HUES64 (cell line): ENCODE results near the gene SARDH.

Experiments used
- H3K27ac ChIP-seq: 2 replicates; pipeline ENCODE4 v1.7.0; 2013; ENCODE audit warnings: low read depth, low read length, inconsistent platforms
- H3K27me3 ChIP-seq: 2 replicates; pipeline ENCODE4 v1.6.1; 2013; ENCODE audit warnings: mild to moderate bottlenecking, low read length; ENCODE audit not compliant: insufficient read depth
- H3K36me3 ChIP-seq: 2 replicates; pipeline ENCODE4 v1.6.1; 2013; ENCODE audit warnings: mild to moderate bottlenecking, low read length; ENCODE audit not compliant: insufficient read depth
- H3K4me1 ChIP-seq: 2 replicates; pipeline ENCODE4 v1.6.1; 2013; ENCODE audit warnings: mild to moderate bottlenecking, low read length, moderate library complexity; ENCODE audit not compliant: insufficient read depth
- H3K4me3 ChIP-seq: 2 replicates; pipeline ENCODE4 v1.5.1; 2013; ENCODE audit warnings: mild to moderate bottlenecking, low read length, moderate library complexity
- H3K9ac ChIP-seq: 2 replicates; pipeline ENCODE4 v1.6.1; 2013; ENCODE audit warnings: mild to moderate bottlenecking, low read depth, low read length
- H3K9me3 ChIP-seq: 2 replicates; pipeline ENCODE4 v1.6.1; 2013; ENCODE audit warnings: low read depth, low read length; ENCODE audit not compliant: insufficient read depth
- WGBS: fragments of 150-250, 120-280 bp; methylation state at CpG from one replicate; pipeline ENCODE4 v1.1.7; 2013; ENCODE audit warnings: missing lambda C conversion rate; 5-methylcytosine and 5-hydroxymethylcytosine counted together

Gene SARDH

GRCh38 chr9:133738640-133739225 is 581 bp upstream of the SARDH start:
- WGBS: 84% methylated on average over 13 of the region's 13 CpGs
- H3K4me3 ChIP-seq: peak overlapping the region; percentile 46
- H3K36me3 ChIP-seq: no peaks in the 10 kb centered on the region
- H3K9me3 ChIP-seq: no peaks in the 10 kb centered on the region
- H3K9ac ChIP-seq: peak overlapping the region; percentile 29; the same call in 1 of the 2 replicates
- H3K27ac ChIP-seq: no peak overlapping the region; the same call in 1 of the 2 replicates
- H3K27me3 ChIP-seq: no peaks in the 10 kb centered on the region
- peaks cover 20% of the 10 kb centered on the region for H3K4me1 ChIP-seq

- Histone ChIP-seq H3K9ac (peak overlapping the region; percentile 44; the same call in 1 of the 2 replicates), H3K4me3 (peak overlapping the region; percentile 46), H3K36me3 (no peaks in the 10 kb centered on the region), H3K9me3 (no peaks in the 10 kb centered on the region), H3K27me3 (no peaks in the 10 kb centered on the region), H3K27ac (no peak overlapping the region), H3K4me1 (peaks cover 20% of the 10 kb centered on the region)
- WGBS: 84% methylated on average over 15 of the region's 15 CpGs
These were observed 930 bp downstream of the SARDH start for GRCh38 chr9:133737071-133737773.

GRCh38 chr9:133735931-133736330 is 2.2 kb downstream of the SARDH start:
- H3K9ac ChIP-seq: no peak overlapping the region
- 88% methylated on average over 7 of the region's 8 CpGs for WGBS
- no peaks in the 10 kb centered on the region for H3K9me3 ChIP-seq
- no peak overlapping the region for H3K27ac ChIP-seq
- H3K36me3 ChIP-seq: no peaks in the 10 kb centered on the region
- no peaks in the 10 kb centered on the region for H3K27me3 ChIP-seq
- no peak overlapping the region for H3K4me3 ChIP-seq
- H3K4me1 ChIP-seq: peaks cover 20% of the 10 kb centered on the region

- WGBS: 22% methylated on average over 10 of the region's 10 CpGs
- H3K36me3 ChIP-seq: no peaks in the 10 kb centered on the region
- H3K4me1 ChIP-seq: peaks cover 20% of the 10 kb centered on the region
- peak overlapping the region; percentile 1; the same call in 1 of the 2 replicates for H3K27ac ChIP-seq
- peak overlapping the region; percentile 32; the same call in 1 of the 2 replicates for H3K9ac ChIP-seq
- H3K4me3 ChIP-seq: no peak overlapping the region
- no peaks in the 10 kb centered on the region for H3K9me3 ChIP-seq
- H3K27me3 ChIP-seq: no peaks in the 10 kb centered on the region
These were observed 2.8 kb downstream of the SARDH start for GRCh38 chr9:133735415-133735775.

GRCh38 chr9:133734590-133735414 is 3.4 kb downstream of the SARDH start:
- H3K4me1 ChIP-seq: peaks cover 20% of the 10 kb centered on the region
- peak overlapping the region; percentile 1; the same call in 1 of the 2 replicates for H3K27ac ChIP-seq
- H3K27me3 ChIP-seq: no peaks in the 10 kb centered on the region

GRCh38 chr9:133733796-133734533 is 4.2 kb downstream of the SARDH start:
- no peaks in the 10 kb centered on the region for H3K36me3 ChIP-seq
- peaks cover 20% of the 10 kb centered on the region for H3K4me1 ChIP-seq
- no peaks in the 10 kb centered on the region for H3K27me3 ChIP-seq
- no peak overlapping the region for H3K27ac ChIP-seq
- 89% methylated on average over 21 of the region's 21 CpGs for WGBS
- H3K4me3 ChIP-seq: no peak overlapping the region
- H3K9me3 ChIP-seq: no peaks in the 10 kb centered on the region
- no peak overlapping the region for H3K9ac ChIP-seq

More at GRCh38 chr9:133734590-133735414, 3.4 kb downstream of the SARDH start:
- WGBS: 61% methylated on average over 23 of the region's 23 CpGs
- Histone ChIP-seq H3K36me3 (no peaks in the 10 kb centered on the region), H3K9ac (peak overlapping the region; percentile 32; the same call in 1 of the 2 replicates), H3K4me3 (no peak overlapping the region), H3K9me3 (no peaks in the 10 kb centered on the region)

- H3K36me3 ChIP-seq: no peaks in the 10 kb centered on the region
- no peaks in the 10 kb centered on the region for H3K9me3 ChIP-seq
- H3K27me3 ChIP-seq: no peaks in the 10 kb centered on the region
- no peak overlapping the region for H3K27ac ChIP-seq
- H3K4me3 ChIP-seq: no peak overlapping the region
- peaks cover 15% of the 10 kb centered on the region for H3K4me1 ChIP-seq
- 72% methylated on average over 4 of the region's 4 CpGs for WGBS
- no peak overlapping the region for H3K9ac ChIP-seq
These were observed 4.7 kb downstream of the SARDH start for GRCh38 chr9:133733421-133733795.

- WGBS: 84% methylated on average over 10 of the region's 10 CpGs
- Histone ChIP-seq H3K27ac (no peak overlapping the region), H3K4me3 (no peak overlapping the region), H3K4me1 (peaks cover 11% of the 10 kb centered on the region; the same call in 1 of the 2 replicates), H3K36me3 (no peaks in the 10 kb centered on the region), H3K9me3 (no peaks in the 10 kb centered on the region), H3K9ac (no peak overlapping the region), H3K27me3 (no peaks in the 10 kb centered on the region)
These were observed 5.3 kb downstream of the SARDH start for GRCh38 chr9:133732639-133733408.

GRCh38 chr9:133731876-133732638 is 6.1 kb downstream of the SARDH start:
- WGBS: 87% methylated on average over 26 of the region's 30 CpGs
- Histone ChIP-seq H3K27ac (no peak overlapping the region), H3K36me3 (no peaks in the 10 kb centered on the region), H3K9me3 (no peaks in the 10 kb centered on the region), H3K4me3 (no peak overlapping the region), H3K4me1 (peaks cover 7% of the 10 kb centered on the region; the same call in 1 of the 2 replicates), H3K27me3 (no peaks in the 10 kb centered on the region), H3K9ac (no peak overlapping the region)
